ENCODE measurements around the gene UGT2A1.
"Not testable (repeated sequence)": the region's sequence is repeated elsewhere in the genome, so short reads cannot be mapped to it uniquely, and the experiment has no call there.

Gene UGT2A1

DNA sequence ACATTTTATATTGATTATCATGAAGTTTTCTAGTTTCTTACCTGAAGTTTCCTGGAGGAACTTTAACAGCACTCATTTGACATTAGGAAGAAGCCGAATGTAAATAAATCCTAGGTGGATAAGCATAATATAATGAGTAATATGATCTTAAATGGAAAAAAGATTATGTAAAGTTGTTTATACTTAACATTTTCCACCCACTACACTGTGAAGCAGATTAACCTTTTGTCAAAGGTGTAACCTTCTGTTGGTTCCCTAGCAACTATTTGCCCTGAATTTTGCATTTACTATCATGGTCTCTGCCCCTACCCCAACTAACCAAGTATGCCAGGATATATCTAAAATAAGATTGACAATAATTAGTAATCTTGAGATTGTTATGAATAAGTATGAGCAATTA lies at the start of gene UGT2A1:
TSS of gene UGT2A1 (minus strand) at position 101 of the 400 bp plus-strand sequence. CDS start 5,603 bp downstream, outside the sequence.
- H3K4me3 Mint-ChIP-seq: no peak within 1 kb of the TSS
- H3K27ac Mint-ChIP-seq: no peak within 1 kb of the TSS
- no peaks in the 10 kb centered on the region for H3K4me1 Mint-ChIP-seq
- no peaks in the 10 kb centered on the region for H3K27me3 Mint-ChIP-seq
- H3K9me3 Mint-ChIP-seq: no peaks in the 10 kb centered on the region
- H3K36me3 Mint-ChIP-seq: no peaks in the 10 kb centered on the region

- H3K36me3 Mint-ChIP-seq: peaks cover 6% of the 10 kb centered on the region
- H3K27ac Mint-ChIP-seq: no peak overlapping the region
- H3K4me3 Mint-ChIP-seq: no peak overlapping the region
- peaks cover 5% of the 10 kb centered on the region for H3K4me1 Mint-ChIP-seq
- peaks cover 6% of the 10 kb centered on the region for H3K9me3 Mint-ChIP-seq
- no peaks in the 10 kb centered on the region for H3K27me3 Mint-ChIP-seq
Measured at GRCh38 chr4:69702201-69702600, 49.2 kb upstream of the UGT2A1 start.

- Mint-ChIP-seq H3K9me3 (peaks cover 6% of the 10 kb centered on the region), H3K36me3 (peaks cover 6% of the 10 kb centered on the region), H3K4me1 (peaks cover 5% of the 10 kb centered on the region), H3K4me3 (no peak overlapping the region), H3K27me3 (no peaks in the 10 kb centered on the region), H3K27ac (no peak overlapping the region)
Measured at GRCh38 chr4:69701696-69702095, 48.6 kb upstream of the UGT2A1 start.

DNA sequence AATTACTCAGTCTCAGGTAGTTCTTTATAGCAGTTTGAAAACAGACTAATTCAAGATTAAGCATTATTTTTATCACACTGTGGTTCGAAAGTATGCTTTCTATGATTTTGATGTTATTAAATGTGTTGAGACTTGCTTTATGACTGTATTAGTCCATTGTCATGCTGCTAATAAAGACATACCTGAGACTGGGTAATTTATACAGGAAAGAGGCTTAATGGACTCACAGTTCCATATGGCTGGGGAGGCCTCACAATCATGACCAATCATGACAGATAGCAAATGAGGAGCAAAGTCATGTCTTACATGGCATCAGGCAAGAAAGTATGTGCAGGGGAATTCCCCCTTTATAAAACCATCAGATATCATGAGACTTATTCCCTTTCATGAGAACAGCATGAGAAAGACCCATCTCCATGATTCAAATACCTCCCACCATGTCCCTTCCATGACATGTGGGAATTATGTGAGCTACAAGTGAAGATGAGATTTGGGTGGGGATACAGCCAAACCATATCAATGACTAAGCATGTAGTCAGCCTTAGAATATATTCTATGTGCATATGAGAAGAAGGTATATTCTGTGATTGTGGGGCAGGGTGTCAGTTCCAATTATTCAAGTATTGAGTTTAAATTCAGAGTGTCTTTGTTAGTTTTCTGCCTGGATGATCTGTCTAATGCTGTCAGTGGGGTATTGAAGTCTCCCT lies 44.6 kb upstream of the UGT2A1 start:
- H3K36me3 Mint-ChIP-seq: peaks cover 6% of the 10 kb centered on the region
- H3K27me3 Mint-ChIP-seq: no peaks in the 10 kb centered on the region
- peaks cover 6% of the 10 kb centered on the region for H3K4me1 Mint-ChIP-seq
- no peak overlapping the region for H3K27ac Mint-ChIP-seq
- no peak overlapping the region for H3K4me3 Mint-ChIP-seq
- H3K9me3 Mint-ChIP-seq: peaks cover 6% of the 10 kb centered on the region

DNA sequence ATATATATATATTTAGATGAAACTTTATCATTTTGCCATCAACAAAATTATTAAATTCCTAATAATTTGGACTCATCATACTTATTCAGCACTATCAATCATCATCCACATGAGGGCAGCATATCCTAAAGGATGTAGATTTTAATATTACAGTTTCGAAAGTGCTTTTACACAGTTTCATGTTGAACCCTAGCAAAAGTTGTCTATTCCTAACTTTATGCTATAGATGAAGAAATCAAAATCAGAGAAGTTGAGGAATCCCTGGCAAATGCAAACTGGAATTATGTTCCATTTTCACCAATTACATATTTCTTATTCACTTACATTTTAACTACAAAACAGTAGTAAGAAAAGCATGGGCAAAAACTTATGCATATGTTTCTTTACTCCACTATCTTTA lies 36.6 kb upstream of the UGT2A1 start:
- Mint-ChIP-seq H3K27ac (no peak overlapping the region), H3K36me3 (no peaks in the 10 kb centered on the region), H3K4me3 (no peak overlapping the region), H3K9me3 (no peaks in the 10 kb centered on the region), H3K27me3 (no peaks in the 10 kb centered on the region), H3K4me1 (peaks cover 18% of the 10 kb centered on the region)

GRCh38 chr4:69684804-69685203 lies 31.8 kb upstream of the UGT2A1 start:
- no peaks in the 10 kb centered on the region for H3K36me3 Mint-ChIP-seq
- H3K27me3 Mint-ChIP-seq: no peaks in the 10 kb centered on the region

GRCh38 chr4:69668680-69669079 lies 15.6 kb upstream of the UGT2A1 start:
- no peak overlapping the region for H3K27ac Mint-ChIP-seq
- H3K4me3 Mint-ChIP-seq: no peak overlapping the region
- peaks cover 4% of the 10 kb centered on the region for H3K27me3 Mint-ChIP-seq
- H3K9me3 Mint-ChIP-seq: peaks cover 4% of the 10 kb centered on the region
- peaks cover 10% of the 10 kb centered on the region for H3K4me1 Mint-ChIP-seq
- peaks cover 1% of the 10 kb centered on the region for H3K36me3 Mint-ChIP-seq

More at GRCh38 chr4:69684804-69685203, 31.8 kb upstream of the UGT2A1 start:
- H3K4me3 Mint-ChIP-seq: no peak overlapping the region
- H3K27ac Mint-ChIP-seq: no peak overlapping the region
- peaks cover 3% of the 10 kb centered on the region for H3K4me1 Mint-ChIP-seq
- no peaks in the 10 kb centered on the region for H3K9me3 Mint-ChIP-seq

DNA sequence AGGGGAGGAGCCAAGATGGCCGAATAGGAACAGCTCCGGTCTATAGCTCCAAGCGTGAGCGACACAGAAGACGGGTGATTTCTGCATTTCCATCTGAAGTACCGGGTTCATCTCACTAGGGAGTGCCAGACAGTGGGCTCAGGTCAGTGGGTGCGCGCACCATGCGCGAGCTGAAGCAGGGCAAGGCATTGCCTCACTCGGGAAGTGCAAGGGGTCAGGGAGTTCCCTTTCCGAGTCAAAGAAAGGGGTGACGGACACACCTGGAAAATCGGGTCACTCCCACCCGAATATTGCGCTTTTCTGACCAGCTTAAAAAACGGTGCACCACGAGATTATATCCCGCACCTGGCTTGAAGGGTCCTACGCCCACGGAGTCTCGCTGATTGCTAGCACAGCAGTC lies 11.0 kb upstream of the UGT2A1 start:
- H3K27me3 Mint-ChIP-seq, H3K27ac Mint-ChIP-seq, H3K4me3 Mint-ChIP-seq, H3K36me3 Mint-ChIP-seq: not testable (repeated sequence)
- peaks cover 17% of the 10 kb centered on the region for H3K9me3 Mint-ChIP-seq
- H3K4me1 Mint-ChIP-seq: peaks cover 35% of the 10 kb centered on the region

DNA sequence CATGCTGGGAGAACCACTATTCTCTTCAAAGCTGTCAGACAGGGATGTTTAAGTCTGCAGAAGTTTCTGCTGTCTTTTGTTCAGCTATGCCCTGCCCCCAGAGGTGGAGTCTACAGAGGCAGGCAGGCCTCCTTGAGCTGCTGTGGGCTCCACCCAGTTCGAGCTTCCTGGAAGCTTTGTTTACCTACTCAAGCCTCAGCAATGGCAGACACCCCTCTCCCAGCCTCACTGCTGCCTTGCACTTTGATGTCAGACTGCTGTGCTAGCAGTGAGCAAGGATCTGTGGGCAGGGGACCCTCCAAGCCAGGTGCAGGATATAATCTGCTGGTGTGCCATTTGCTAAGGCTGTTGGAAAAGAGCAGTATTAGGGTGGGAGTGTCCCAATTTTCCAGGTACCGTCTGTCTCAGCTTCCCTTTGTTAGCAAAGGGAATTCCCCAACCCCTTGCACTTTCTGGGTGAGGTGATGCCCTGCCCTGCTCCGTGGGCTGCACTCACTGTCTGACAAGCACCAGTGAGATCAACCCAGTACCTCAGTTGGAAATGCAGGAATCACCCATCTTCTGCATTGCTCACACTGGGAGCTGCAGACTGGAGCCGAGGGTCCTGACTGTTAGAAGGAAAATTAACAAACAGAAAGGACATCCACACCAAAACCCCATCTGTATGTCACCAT lies 8.2 kb upstream of the UGT2A1 start:
- H3K27me3 Mint-ChIP-seq, H3K27ac Mint-ChIP-seq, H3K36me3 Mint-ChIP-seq: not testable (repeated sequence)
- peak overlapping the region; percentile 7 for H3K4me3 Mint-ChIP-seq
- H3K9me3 Mint-ChIP-seq: peaks cover 18% of the 10 kb centered on the region
- H3K4me1 Mint-ChIP-seq: peaks cover 41% of the 10 kb centered on the region

DNA sequence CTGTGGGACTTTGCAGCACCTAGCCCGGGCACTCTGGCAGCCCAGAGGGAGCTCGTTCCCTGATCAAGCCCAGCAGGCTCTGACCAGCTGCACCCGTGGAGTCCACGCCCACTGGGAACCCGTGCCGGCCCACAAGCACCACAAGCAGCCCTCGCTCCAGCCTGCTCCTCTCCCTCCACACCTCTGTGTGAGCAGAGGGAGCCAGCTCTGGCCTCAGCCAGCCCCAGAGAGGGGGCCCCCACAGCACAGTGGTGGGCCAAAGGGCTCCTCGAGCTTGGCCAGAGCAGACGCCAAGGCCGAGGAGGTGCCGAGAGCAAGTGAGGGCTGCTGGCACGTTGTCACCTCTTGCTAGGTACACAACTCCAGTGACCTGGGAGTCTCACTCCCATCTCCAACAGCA lies 5.1 kb upstream of the UGT2A1 start:
- Mint-ChIP-seq H3K4me3 (no peak overlapping the region), H3K36me3 (peaks cover 8% of the 10 kb centered on the region), H3K4me1 (peaks cover 37% of the 10 kb centered on the region), H3K27me3 (no peaks in the 10 kb centered on the region), H3K9me3 (peaks cover 18% of the 10 kb centered on the region), H3K27ac (no peak overlapping the region)

DNA sequence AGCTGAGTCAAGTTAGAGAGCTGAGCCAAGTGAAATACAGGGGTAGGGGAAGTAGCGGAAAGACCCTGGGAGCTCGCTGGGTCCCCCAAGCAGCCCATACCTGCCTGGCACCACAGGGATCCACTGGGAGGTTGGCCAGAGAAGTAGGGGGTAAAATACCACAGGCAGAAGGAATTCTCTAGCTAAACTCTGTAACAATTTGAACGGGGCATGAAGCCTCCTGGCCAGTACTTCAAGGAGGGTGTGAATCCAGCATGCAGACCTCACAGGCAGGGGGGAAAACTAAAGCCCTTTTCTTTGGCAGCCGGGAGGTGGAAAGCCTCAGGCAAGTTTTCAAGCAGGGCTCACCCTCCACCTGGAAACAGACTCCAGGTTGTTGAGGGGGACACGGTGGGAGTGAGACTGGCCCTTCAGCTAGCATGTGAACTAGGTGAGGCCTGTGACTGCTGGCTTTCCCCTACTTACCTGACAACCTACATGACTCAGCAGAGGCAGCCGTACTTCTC lies 3.7 kb upstream of the UGT2A1 start:
- Mint-ChIP-seq H3K4me1 (peaks cover 33% of the 10 kb centered on the region), H3K36me3 (peaks cover 4% of the 10 kb centered on the region), H3K4me3 (no peak overlapping the region), H3K27me3 (no peaks in the 10 kb centered on the region), H3K27ac (no peak overlapping the region), H3K9me3 (peaks cover 13% of the 10 kb centered on the region)

DNA sequence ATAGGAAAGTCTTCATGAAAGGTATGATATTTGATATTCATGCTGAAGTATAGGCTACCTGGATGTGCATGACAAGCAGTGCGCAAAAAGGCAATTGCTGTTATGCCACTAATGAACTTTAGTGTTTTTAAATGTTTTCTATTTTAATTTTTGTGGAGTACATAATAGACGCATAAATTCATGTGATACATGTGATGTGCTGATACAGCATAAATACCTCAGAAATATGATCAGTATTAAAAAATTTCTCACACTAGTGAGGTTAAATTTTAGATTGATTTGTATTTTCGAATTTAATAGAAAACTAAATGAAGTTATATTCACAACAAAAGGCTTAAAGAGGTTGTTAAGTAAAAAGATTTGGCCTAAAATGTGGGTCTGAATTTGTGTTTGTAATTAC lies 2.2 kb downstream of the UGT2A1 start:
- Mint-ChIP-seq H3K4me1 (no peaks in the 10 kb centered on the region), H3K27ac (no peak overlapping the region)

GRCh38 chr4:69649629-69650028 lies 3.4 kb downstream of the UGT2A1 start:
- Mint-ChIP-seq H3K27me3 (no peaks in the 10 kb centered on the region), H3K4me3 (no peak overlapping the region), H3K4me1 (no peaks in the 10 kb centered on the region), H3K9me3 (no peaks in the 10 kb centered on the region), H3K36me3 (no peaks in the 10 kb centered on the region), H3K27ac (no peak overlapping the region)

More for the DNA sequence above, 2.2 kb downstream of the UGT2A1 start:
- Mint-ChIP-seq H3K36me3 (no peaks in the 10 kb centered on the region), H3K4me3 (no peak overlapping the region), H3K9me3 (no peaks in the 10 kb centered on the region), H3K27me3 (no peaks in the 10 kb centered on the region)

DNA sequence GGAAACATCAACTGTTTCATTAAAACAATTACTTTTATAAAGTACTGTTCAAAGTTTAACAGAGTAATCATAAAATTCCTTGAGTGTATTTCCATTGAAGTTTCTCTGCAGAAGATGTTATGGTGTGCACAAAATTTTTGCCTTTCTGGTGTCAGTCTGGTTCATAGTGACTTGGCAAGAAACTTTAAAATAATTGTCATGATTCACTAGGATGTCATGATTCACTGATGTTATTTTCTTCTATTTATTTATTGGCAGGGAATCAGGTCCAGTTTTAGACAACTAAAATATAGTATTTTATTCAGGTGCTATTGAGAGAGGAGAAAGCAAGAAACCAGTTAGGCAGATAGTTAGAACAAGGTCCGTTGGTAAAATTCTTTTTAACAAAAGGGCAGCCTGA lies 3.8 kb downstream of the UGT2A1 start:
- Mint-ChIP-seq H3K27me3 (no peaks in the 10 kb centered on the region), H3K36me3 (no peaks in the 10 kb centered on the region), H3K4me3 (no peak overlapping the region), H3K4me1 (no peaks in the 10 kb centered on the region), H3K27ac (no peak overlapping the region), H3K9me3 (no peaks in the 10 kb centered on the region)

GRCh38 chr4:69642961-69643360 lies 10.1 kb downstream of the UGT2A1 start:
- H3K27ac Mint-ChIP-seq: no peak overlapping the region
- no peaks in the 10 kb centered on the region for H3K9me3 Mint-ChIP-seq
- H3K27me3 Mint-ChIP-seq: no peaks in the 10 kb centered on the region
- no peak overlapping the region for H3K4me3 Mint-ChIP-seq
- no peaks in the 10 kb centered on the region for H3K36me3 Mint-ChIP-seq
- H3K4me1 Mint-ChIP-seq: no peaks in the 10 kb centered on the region

DNA sequence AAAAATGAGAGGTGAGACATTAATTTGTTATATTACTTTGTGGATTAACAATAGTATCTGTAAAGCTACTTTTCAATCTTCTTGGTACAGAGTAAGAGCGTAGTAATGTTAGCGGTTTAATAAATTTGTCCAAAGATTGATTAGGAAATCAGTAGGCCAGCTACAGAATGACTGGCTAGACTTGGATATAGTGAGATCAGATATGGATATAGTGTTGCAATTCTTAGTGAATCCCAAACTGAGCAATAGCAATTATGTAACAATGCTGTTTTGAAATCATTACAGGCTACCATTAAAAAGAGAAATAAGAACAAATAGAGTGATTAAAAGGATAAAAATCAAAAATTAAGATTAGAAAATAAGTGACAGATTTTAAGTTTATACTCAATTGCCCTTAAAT lies 12.8 kb downstream of the UGT2A1 start:
- no peaks in the 10 kb centered on the region for H3K27me3 Mint-ChIP-seq
- H3K9me3 Mint-ChIP-seq: no peaks in the 10 kb centered on the region
- H3K4me1 Mint-ChIP-seq: no peaks in the 10 kb centered on the region
- no peak overlapping the region for H3K4me3 Mint-ChIP-seq
- H3K27ac Mint-ChIP-seq: no peak overlapping the region
- H3K36me3 Mint-ChIP-seq: no peaks in the 10 kb centered on the region
